Measurements from ENCODE around the gene FOXN3. TPM values are rescaled to one million over a fixed set of nuclear protein-coding genes. Genes with fewer than 3 reads are reported as not detected.

The FOXN3 gene
- total and polyA plus RNA-seq, 9 donors: 56.9 to 172 (median 99.2) TPM

DNA sequence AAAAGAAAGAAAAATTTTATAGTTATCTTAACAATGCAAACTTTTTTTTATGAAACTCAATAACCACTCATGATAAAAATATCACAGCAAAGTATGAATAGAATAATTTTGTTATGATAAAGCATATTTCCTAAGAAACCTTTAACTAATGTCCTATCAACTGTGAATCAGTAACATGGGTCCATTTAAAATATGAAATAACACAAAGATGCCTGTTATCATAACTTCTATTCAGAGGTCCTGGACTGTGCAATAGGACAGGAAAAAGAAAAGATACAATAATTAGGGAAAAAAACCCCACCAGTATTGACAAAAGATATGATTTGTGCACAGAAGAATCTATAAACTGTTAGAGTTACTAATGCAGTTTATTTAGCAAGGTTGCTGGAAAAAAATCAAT, 245.4 kb downstream of the FOXN3 start:
- Histone ChIP-seq H3K27ac (no peak overlapping the region), H3K4me1 (ENCODE audit: insufficient read depth) (peaks cover 7% of the 10 kb centered on the region), H3K4me3 (no peak overlapping the region), H3K9me3 (no peaks in the 10 kb centered on the region), H3K27me3 (no peaks in the 10 kb centered on the region), H3K36me3 (no peaks in the 10 kb centered on the region)
- intact Hi-C loops (cut with DNase I): no loop called here
- TF ChIP-seq EP300 (IDR thresholded peaks at IDR 0.05): no peak
- TF ChIP-seq POLR2A (IDR thresholded peaks at IDR 0.05): no peak
- DNase-seq: no peak

DNA sequence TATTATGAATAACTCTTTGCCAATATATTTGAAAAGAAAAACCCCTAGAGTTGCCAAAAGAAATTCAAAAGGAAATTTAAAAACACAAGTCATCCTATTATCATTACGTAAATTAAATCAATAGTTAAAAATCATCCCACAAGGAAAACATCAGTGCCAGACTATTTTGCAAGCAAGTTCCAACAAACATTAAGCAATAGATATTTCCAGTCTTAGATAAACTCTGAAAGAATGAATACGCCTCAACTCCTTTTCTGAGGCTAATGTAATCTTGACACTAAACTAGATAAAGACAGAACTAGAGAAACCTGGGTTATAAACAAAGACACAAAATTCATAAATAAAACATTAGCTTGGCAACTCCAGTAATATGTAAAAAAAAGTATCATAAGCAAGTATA, 245.9 kb downstream of the FOXN3 start:
- Histone ChIP-seq H3K4me3 (no peak overlapping the region), H3K27ac (no peak overlapping the region), H3K9me3 (no peaks in the 10 kb centered on the region), H3K36me3 (no peaks in the 10 kb centered on the region), H3K27me3 (no peaks in the 10 kb centered on the region), H3K4me1 (ENCODE audit: insufficient read depth) (peaks cover 7% of the 10 kb centered on the region)
- intact Hi-C loops (cut with DNase I): no loop called here
- WGBS, 3 donors: 42 to 59% (median 49%) methylated on average over 2 of the region's 2 CpGs
- no peak for TF ChIP-seq EP300 (IDR thresholded peaks at IDR 0.05)
- no peak for DNase-seq

DNA sequence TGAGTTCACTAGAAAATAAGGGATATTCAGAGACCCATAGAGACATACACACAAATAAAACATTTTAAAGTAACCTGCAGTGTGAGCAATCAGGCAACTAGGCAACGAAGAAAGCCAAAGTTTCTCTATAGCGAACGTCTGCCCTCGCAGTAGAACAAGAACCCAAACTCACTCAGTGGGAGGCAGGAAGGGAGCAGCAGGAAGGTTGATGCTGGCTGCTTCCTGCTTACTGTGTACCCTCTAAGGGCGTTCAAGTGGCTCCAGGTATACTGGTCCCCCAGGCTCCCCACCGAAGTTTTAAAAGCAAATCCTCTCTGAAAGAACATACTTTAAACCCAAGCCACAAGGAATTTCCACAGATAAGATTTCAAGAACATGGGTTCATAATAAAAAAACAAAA, 249.3 kb downstream of the FOXN3 start:
- TF ChIP-seq EP300 (IDR thresholded peaks at IDR 0.05) (no peak), POLR2A (IDR thresholded peaks at IDR 0.05) (no peak)
- TF ChIP-seq, protein P1, sequence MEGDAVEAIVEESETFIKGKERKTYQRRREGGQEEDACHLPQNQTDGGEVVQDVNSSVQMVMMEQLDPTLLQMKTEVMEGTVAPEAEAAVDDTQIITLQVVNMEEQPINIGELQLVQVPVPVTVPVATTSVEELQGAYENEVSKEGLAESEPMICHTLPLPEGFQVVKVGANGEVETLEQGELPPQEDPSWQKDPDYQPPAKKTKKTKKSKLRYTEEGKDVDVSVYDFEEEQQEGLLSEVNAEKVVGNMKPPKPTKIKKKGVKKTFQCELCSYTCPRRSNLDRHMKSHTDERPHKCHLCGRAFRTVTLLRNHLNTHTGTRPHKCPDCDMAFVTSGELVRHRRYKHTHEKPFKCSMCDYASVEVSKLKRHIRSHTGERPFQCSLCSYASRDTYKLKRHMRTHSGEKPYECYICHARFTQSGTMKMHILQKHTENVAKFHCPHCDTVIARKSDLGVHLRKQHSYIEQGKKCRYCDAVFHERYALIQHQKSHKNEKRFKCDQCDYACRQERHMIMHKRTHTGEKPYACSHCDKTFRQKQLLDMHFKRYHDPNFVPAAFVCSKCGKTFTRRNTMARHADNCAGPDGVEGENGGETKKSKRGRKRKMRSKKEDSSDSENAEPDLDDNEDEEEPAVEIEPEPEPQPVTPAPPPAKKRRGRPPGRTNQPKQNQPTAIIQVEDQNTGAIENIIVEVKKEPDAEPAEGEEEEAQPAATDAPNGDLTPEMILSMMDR (IDR thresholded peaks at IDR 0.05): no peak
- H3K27ac ChIP-seq: no peak overlapping the region
- no peak overlapping the region for H3K4me3 ChIP-seq
- no peaks in the 10 kb centered on the region for H3K9me3 ChIP-seq
- WGBS, 3 donors: 83 to 89% (median 85%) methylated on average over 6 of the region's 6 CpGs
- H3K36me3 ChIP-seq: no peaks in the 10 kb centered on the region
- no peak for DNase-seq
- H3K4me1 ChIP-seq (ENCODE audit: insufficient read depth): peaks cover 4% of the 10 kb centered on the region
- H3K27me3 ChIP-seq: no peaks in the 10 kb centered on the region
- intact Hi-C loops (cut with DNase I): loop anchor here in 1 of 4 donors (10.0 kb wide), 1 partner anchor 457 kb away; no protein-coding TSS in a partner anchor

DNA sequence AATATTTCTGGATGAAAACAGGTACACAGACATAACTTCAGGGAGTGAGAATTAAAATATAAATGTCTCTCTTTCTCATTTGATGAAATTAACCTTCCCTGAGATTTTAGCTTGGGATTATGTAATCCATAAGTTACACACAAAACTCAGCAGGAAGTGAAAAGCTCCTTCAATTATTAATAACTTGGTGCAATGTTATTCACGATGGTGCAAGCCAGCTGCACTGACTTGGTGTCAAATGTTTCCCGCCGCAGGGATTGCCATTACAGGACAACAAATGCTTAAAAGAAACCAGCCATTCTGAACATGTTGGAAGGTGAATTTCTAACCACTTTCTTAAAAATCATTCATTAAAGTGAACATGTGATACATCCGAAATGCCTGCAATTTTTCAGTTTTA, 250.4 kb downstream of the FOXN3 start:
- Histone ChIP-seq H3K27ac (no peak overlapping the region), H3K4me3 (no peak overlapping the region), H3K4me1 (ENCODE audit: insufficient read depth) (peaks cover 4% of the 10 kb centered on the region), H3K27me3 (no peaks in the 10 kb centered on the region), H3K36me3 (no peaks in the 10 kb centered on the region), H3K9me3 (no peaks in the 10 kb centered on the region)
- intact Hi-C loops (cut with DNase I): loop anchor here in 1 of 4 donors (10.0 kb wide), 1 partner anchor 458 kb away; no protein-coding TSS in a partner anchor
- 86 to 94% (median 93%) methylated on average over 4 of the region's 4 CpGs for whole genome bisulfite sequencing, 3 donors
- DNase-seq: no peak
- TF ChIP-seq, protein P1 (IDR thresholded peaks at IDR 0.05): no peak
- TF ChIP-seq EP300 (IDR thresholded peaks at IDR 0.05) (no peak), POLR2A (IDR thresholded peaks at IDR 0.05) (no peak)

DNA sequence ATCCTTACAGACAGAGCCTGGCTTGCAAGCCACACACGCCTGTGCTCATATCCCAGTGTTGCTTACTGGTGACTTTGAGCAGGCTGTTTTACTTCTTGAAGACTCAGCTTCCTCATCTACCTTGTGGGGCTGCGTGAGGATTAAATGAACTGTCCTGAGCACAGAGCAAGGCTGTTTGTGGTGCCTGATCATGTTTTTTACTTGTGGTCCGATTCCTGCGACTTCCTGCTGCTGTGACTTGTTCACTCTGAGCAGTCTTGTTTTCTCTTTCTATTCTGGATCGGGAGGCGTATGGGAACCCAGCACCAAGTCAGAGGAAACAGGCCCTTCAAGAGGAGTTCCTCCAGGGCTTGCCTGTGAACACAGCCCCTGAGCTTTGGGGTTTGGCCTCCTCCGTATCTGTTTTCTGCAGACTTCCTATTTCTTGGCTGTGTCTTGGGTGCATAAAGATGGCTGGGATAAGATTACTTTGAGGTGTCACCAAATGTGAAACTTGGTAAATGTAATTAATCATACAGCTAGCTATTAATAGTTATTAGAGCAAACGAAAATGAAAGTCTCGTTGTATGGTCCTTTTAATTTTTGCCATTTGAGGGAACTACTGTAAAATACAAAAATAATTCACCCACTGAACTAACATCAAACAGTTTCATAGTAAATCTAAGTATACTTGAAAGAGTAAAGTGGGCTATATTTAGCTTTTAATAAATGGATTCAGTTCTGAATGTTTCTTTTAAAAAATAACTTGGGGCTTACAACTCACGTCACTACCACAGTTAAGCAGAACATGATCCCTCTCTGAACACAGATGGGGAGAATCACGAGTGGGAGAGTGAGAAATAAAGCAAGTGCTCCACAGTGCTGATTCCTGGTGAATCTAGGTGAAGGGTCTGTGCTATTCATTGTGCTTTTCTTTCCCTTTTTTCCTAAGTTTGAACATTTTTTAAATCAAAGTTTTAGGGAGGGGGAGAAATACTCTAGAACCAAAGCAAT, 251.5 kb downstream of the FOXN3 start:
- no peak overlapping the region for H3K4me3 ChIP-seq
- intact Hi-C loops (cut with DNase I): loop anchor here in 1 of 4 donors (10.0 kb wide), 1 partner anchor 459 kb away; no protein-coding TSS in a partner anchor
- TF ChIP-seq EP300 (IDR thresholded peaks at IDR 0.05) (no peak), POLR2A (IDR thresholded peaks at IDR 0.05) (no peak)
- TF ChIP-seq, protein P1 (IDR thresholded peaks at IDR 0.05): no peak

More for the DNA sequence above, 251.5 kb downstream of the FOXN3 start:
- H3K27ac ChIP-seq: no peak overlapping the region
- DNase-seq: no peak
- WGBS, 3 donors: 46 to 63% (median 51%) methylated on average over 11 of the region's 11 CpGs
- peaks cover 4% of the 10 kb centered on the region for H3K4me1 ChIP-seq (ENCODE audit: insufficient read depth)
- H3K9me3 ChIP-seq: no peaks in the 10 kb centered on the region
- no peaks in the 10 kb centered on the region for H3K27me3 ChIP-seq
- H3K36me3 ChIP-seq: no peaks in the 10 kb centered on the region

Data from ovary (tissue), 9 donors.